A549 (cell line): ENCODE results near the gene CTBP2.

Experiments
- BHLHE40 ChIP-seq: IDR thresholded peaks from 2 replicates; pipeline ENCODE4 v1.6.1; 2012; ENCODE audit warnings: low read depth, low read length, inconsistent platforms
- CTCF ChIP-seq: fragments of >200 bp; sonication (Bioruptor Twin); formaldehyde crosslinking; IDR thresholded peaks from 3 replicates; pipeline ENCODE4 v1.5.1; 2016
- E2F6 ChIP-seq: IDR thresholded peaks from 2 replicates; pipeline ENCODE4 v1.6.1; 2012; ENCODE audit warnings: low read depth, borderline replicate concordance
- ELK1 ChIP-seq: fragments of 150-350 bp; IDR thresholded peaks from 2 replicates; pipeline ENCODE4 v1.6.1; 2014; ENCODE audit warnings: low read depth, mild to moderate bottlenecking, low read length
- EP300 ChIP-seq, 2 experiments: fragments of >200 bp; sonication (Bioruptor Twin); formaldehyde crosslinking; IDR thresholded peaks; 2 replicates in 1 of 2; 3 replicates in 1 of 2; pipeline ENCODE4 v1.6.1; 2016 to 2017
- HOXB5 ChIP-seq: fragments of 250-450 bp; sonication (Bioruptor Pico); IDR thresholded peaks from 2 replicates; pipeline ENCODE4 v1.5.0; 2020; ENCODE audit warnings: mild to moderate bottlenecking, moderate library complexity
- JUN ChIP-seq, 2 experiments: fragments of >200 bp; sonication (Bioruptor Twin); formaldehyde crosslinking; IDR thresholded peaks; 2 replicates in 1 of 2; 3 replicates in 1 of 2; pipeline ENCODE4 v1.6.1; 2016 to 2017
- MAFK ChIP-seq: fragments of 450-650 bp; IDR thresholded peaks from 2 replicates; pipeline ENCODE4 v1.6.1; 2014; ENCODE audit not compliant: partially characterized antibody
- MAZ ChIP-seq: fragments of 150-350 bp; IDR thresholded peaks from 2 replicates; pipeline ENCODE4 v1.6.1; 2014; ENCODE audit warnings: antibody characterized with exemption, low read depth, low read length, borderline replicate concordance
- MYC ChIP-seq: IDR thresholded peaks from 2 replicates; pipeline ENCODE4 v1.6.1; 2012; ENCODE audit warnings: mild to moderate bottlenecking, inconsistent platforms, low read length, improper control_type of control experiment, borderline replicate concordance
- POLR2A ChIP-seq: IDR thresholded peaks from 2 replicates; pipeline ENCODE4 v1.6.1; 2012; ENCODE audit warnings: mild to moderate bottlenecking, low read length

- TF ChIP-seq CTCF (no peak), MAZ (no peak), HOXB5 (no peak), JUN (IDR thresholded peaks at IDR 0.05) (no peak), MYC (no peak), ELK1 (no peak), E2F6 (no peak), EP300 (IDR thresholded peaks at IDR 0.05) (no peak), MAFK (no peak), BHLHE40 (no peak), POLR2A (no peak)
Measured at GRCh38 chr10:125189162-125189561, 28.8 kb upstream of the CTBP2 start.
